Measurements from ENCODE around the gene GRWD1.

GRWD1 gene

DNA sequence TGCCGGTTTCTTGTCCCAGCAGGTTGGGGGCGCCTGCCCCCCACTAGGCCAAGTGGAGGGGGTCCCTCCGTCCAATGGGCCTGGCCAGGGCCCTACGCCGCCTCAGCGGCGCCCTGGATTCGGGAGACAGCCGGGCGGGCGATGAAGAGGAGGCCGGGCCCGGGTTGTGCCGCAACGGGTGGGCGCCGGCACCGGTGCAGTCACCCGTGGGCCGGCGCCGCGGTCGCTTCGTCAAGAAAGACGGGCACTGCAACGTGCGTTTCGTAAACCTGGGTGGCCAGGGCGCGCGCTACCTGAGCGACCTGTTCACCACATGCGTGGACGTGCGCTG lies 15.8 kb downstream of the GRWD1 start:
- no peak overlapping the region for H3K4me2 ChIP-seq (ENCODE audit: low read length)
- H3K9me3 ChIP-seq (ENCODE audit: insufficient read depth, low read depth, low read length) = peaks cover 4% of the 10 kb centered on the region
- H2BK5ac ChIP-seq (ENCODE audit: low read depth, low read length, poor library complexity) = no peak overlapping the region
- H3K14ac ChIP-seq (ENCODE audit: low read length) = no peak overlapping the region
- no peak overlapping the region for H2AK5ac ChIP-seq (ENCODE audit: low read length)
- no peaks in the 10 kb centered on the region for H3K79me2 ChIP-seq (ENCODE audit: control insufficient read depth, insufficient read depth, low read length, poor library complexity)
- H2BK12ac ChIP-seq (ENCODE audit: low read length) = no peak overlapping the region
- H4K8ac ChIP-seq (ENCODE audit: low read depth, low read length) = no peak overlapping the region
- no peak overlapping the region for H4K91ac ChIP-seq (ENCODE audit: low read depth, low read length)
- H4K12ac ChIP-seq (ENCODE audit: low read depth, low read length) = no peak overlapping the region
- H3K18ac ChIP-seq (ENCODE audit: low read length) = no peak overlapping the region
- H2BK120ac ChIP-seq (ENCODE audit: insufficient read depth, low read length, poor library complexity) = no peak overlapping the region
- H3K9ac ChIP-seq (ENCODE audit: low read length) = no peak overlapping the region
- DNase-seq = no peak
- WGBS (ENCODE audit: extremely low coverage, insufficient coverage, insufficient read length) = no CpG with 5 or more reads among the region's 36 CpGs
- H3K27ac ChIP-seq (ENCODE audit: low read depth, low read length) = no peak overlapping the region
- H3K36me3 ChIP-seq (ENCODE audit: control insufficient read depth in 1 of 2, insufficient read depth in 2 of 2, low read length in 2 of 2) = peaks cover 9 to 17% of the 10 kb centered on the region in 2 experiments
- H2AFZ ChIP-seq (ENCODE audit: insufficient read depth, low read length, poor library complexity) = no peak overlapping the region
- no peaks in the 10 kb centered on the region for H3K27me3 ChIP-seq (ENCODE audit: insufficient read depth, low read length)
- H3K79me1 ChIP-seq (ENCODE audit: low read length) = no peaks in the 10 kb centered on the region
- H3K4me1 ChIP-seq (ENCODE audit: control insufficient read depth in 1 of 2, insufficient read depth in 2 of 2, low read length in 2 of 2) = peaks cover 0 to 2% of the 10 kb centered on the region in 2 experiments
- H3K4me3 ChIP-seq (ENCODE audit: low read depth, low read length) = no peak overlapping the region
- no peak overlapping the region for H3K4ac ChIP-seq (ENCODE audit: low read depth, low read length)
- no peak overlapping the region for H3K23ac ChIP-seq (ENCODE audit: low read length)

DNA sequence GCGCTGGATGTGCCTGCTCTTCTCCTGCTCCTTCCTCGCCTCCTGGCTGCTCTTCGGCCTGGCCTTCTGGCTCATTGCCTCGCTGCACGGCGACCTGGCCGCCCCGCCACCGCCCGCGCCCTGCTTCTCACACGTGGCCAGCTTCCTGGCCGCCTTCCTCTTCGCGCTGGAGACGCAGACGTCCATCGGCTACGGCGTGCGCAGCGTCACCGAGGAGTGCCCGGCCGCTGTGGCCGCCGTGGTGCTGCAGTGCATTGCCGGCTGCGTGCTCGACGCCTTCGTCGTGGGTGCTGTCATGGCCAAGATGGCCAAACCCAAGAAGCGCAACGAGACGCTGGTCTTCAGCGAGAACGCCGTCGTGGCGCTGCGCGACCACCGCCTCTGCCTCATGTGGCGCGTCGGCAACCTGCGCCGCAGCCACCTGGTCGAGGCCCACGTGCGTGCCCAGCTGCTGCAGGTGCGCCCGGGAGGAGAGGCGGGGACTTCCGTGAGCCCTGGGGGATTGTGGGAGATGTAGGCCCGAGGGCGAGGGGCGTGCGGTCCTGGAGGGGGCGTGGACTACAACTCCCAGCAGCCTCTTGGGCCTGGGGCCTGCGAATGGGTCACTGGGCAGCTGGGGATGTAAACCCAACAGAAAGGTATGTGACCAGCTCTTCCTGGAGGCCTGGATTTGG lies 16.3 kb downstream of the GRWD1 start:
- Histone ChIP-seq H3K23ac (ENCODE audit: low read length) (no peak overlapping the region), H4K8ac (ENCODE audit: low read depth, low read length) (no peak overlapping the region), H3K4me3 (ENCODE audit: low read depth, low read length) (no peak overlapping the region), H2BK5ac (ENCODE audit: low read depth, low read length, poor library complexity) (no peak overlapping the region), H3K18ac (ENCODE audit: low read length) (no peak overlapping the region), H2AK5ac (ENCODE audit: low read length) (no peak overlapping the region), H3K27ac (ENCODE audit: low read depth, low read length) (no peak overlapping the region), H3K9ac (ENCODE audit: low read length) (no peak overlapping the region), H3K4me2 (ENCODE audit: low read length) (no peak overlapping the region), H3K4ac (ENCODE audit: low read depth, low read length) (no peak overlapping the region), H3K79me1 (ENCODE audit: low read length) (no peaks in the 10 kb centered on the region), H4K91ac (ENCODE audit: low read depth, low read length) (no peak overlapping the region), H3K14ac (ENCODE audit: low read length) (no peak overlapping the region), H3K79me2 (ENCODE audit: control insufficient read depth, insufficient read depth, low read length, poor library complexity) (no peaks in the 10 kb centered on the region), H2BK12ac (ENCODE audit: low read length) (no peak overlapping the region), H3K4me1 (ENCODE audit: control insufficient read depth in 1 of 2, insufficient read depth in 2 of 2, low read length in 2 of 2) (peaks cover 0 to 2% of the 10 kb centered on the region in 2 experiments), H3K36me3 (ENCODE audit: control insufficient read depth in 1 of 2, insufficient read depth in 2 of 2, low read length in 2 of 2) (peaks cover 9 to 13% of the 10 kb centered on the region in 2 experiments), H2AFZ (ENCODE audit: insufficient read depth, low read length, poor library complexity) (no peak overlapping the region), H4K12ac (ENCODE audit: low read depth, low read length) (no peak overlapping the region), H3K9me3 (ENCODE audit: insufficient read depth, low read depth, low read length) (peaks cover 4% of the 10 kb centered on the region), H2BK120ac (ENCODE audit: insufficient read depth, low read length, poor library complexity) (no peak overlapping the region), H3K27me3 (ENCODE audit: insufficient read depth, low read length) (no peaks in the 10 kb centered on the region)
- WGBS (ENCODE audit: extremely low coverage, insufficient coverage, insufficient read length) = no CpG with 5 or more reads among the region's 62 CpGs
- no peak for DNase-seq

DNA sequence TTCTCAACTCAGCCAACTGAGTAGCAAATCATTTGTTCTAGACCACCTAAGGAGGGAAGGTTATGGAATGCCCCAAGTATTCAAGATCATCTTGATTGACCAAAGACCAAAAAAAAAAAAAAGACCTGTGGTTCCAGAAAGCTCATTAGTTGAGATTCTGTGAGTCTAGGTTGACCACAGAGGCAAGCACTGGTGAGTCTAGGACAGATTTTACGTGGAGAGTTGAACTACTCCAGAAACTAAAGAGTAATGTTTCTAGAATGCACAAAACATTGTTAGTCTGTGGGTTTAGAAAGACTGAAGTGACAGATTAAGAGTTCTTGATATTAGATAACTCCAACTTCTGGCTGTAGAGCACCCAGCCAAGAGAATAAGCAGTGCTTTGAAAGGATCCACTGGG lies 19.4 kb downstream of the GRWD1 start:
- H3K27ac ChIP-seq (ENCODE audit: low read depth, low read length) = no peak overlapping the region
- no peaks in the 10 kb centered on the region for H3K27me3 ChIP-seq (ENCODE audit: insufficient read depth, low read length)
- no peak overlapping the region for H4K8ac ChIP-seq (ENCODE audit: low read depth, low read length)
- H3K9me3 ChIP-seq (ENCODE audit: insufficient read depth, low read depth, low read length) = peaks cover 4% of the 10 kb centered on the region
- no peak overlapping the region for H2BK12ac ChIP-seq (ENCODE audit: low read length)
- WGBS (ENCODE audit: extremely low coverage, insufficient coverage, insufficient read length) = no CpG with 5 or more reads among the region's 1 CpG
- H3K23ac ChIP-seq (ENCODE audit: low read length) = no peak overlapping the region
- no peak overlapping the region for H3K4me3 ChIP-seq (ENCODE audit: low read depth, low read length)
- no peak overlapping the region for H3K14ac ChIP-seq (ENCODE audit: low read length)
- peaks cover 9% of the 10 kb centered on the region for H3K79me1 ChIP-seq (ENCODE audit: low read length)
- peaks cover 9 to 13% of the 10 kb centered on the region in 2 experiments for H3K36me3 ChIP-seq (ENCODE audit: control insufficient read depth in 1 of 2, insufficient read depth in 2 of 2, low read length in 2 of 2)
- H3K4ac ChIP-seq (ENCODE audit: low read depth, low read length) = no peak overlapping the region
- H2BK5ac ChIP-seq (ENCODE audit: low read depth, low read length, poor library complexity) = no peak overlapping the region
- no peak overlapping the region for H4K12ac ChIP-seq (ENCODE audit: low read depth, low read length)
- H3K4me1 ChIP-seq (ENCODE audit: control insufficient read depth in 1 of 2, insufficient read depth in 2 of 2, low read length in 2 of 2) = peaks cover 4 to 5% of the 10 kb centered on the region in 2 experiments
- H3K79me2 ChIP-seq (ENCODE audit: control insufficient read depth, insufficient read depth, low read length, poor library complexity) = peaks cover 8% of the 10 kb centered on the region
- H3K4me2 ChIP-seq (ENCODE audit: low read length) = no peak overlapping the region
- no peak overlapping the region for H2AFZ ChIP-seq (ENCODE audit: insufficient read depth, low read length, poor library complexity)
- no peak overlapping the region for H2BK120ac ChIP-seq (ENCODE audit: insufficient read depth, low read length, poor library complexity)
- H3K9ac ChIP-seq (ENCODE audit: low read length) = no peak overlapping the region
- no peak overlapping the region for H4K91ac ChIP-seq (ENCODE audit: low read depth, low read length)
- no peak overlapping the region for H2AK5ac ChIP-seq (ENCODE audit: low read length)
- DNase-seq = no peak
- no peak overlapping the region for H3K18ac ChIP-seq (ENCODE audit: low read length)

DNA sequence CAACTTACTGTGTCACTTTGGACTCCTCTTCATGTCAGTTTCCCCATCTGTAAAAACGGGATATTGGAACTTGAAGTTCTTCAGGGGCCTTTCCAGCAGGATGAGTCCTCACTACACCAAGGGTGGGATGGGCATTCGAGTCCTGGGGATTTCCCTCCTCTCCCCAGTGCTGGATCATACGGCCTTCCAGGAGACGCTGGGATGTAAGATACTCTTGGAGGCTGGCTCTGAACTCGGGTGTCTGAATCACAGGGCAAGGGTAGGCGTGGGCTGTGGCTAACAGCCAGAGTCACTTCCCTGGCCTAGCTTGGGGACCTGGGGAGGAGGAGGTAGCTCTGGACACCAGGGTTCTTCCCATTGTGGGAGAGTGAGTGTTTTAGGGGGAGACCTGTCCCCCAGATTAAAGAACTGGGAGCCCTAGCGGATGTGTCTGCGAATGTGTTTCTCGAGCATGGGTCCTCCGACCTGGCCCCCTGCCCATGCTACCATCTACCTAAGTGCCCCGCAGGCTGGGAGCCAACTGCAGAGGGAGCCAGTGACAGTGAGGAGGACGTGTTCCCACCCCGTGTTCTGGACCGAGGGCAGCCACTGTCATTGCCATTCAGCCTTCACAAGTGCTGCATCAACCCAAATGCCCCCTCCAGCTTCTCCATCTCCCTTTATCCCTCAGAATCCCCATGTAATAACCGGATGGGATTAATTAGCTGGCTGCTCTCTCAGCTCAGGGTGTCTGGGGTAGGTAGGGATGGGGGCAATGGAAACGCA lies 21.0 kb downstream of the GRWD1 start:
- H2AFZ ChIP-seq (ENCODE audit: insufficient read depth, low read length, poor library complexity) = no peak overlapping the region

More for the DNA sequence above, 21.0 kb downstream of the GRWD1 start:
- Histone ChIP-seq H3K9me3 (ENCODE audit: insufficient read depth, low read depth, low read length) (peaks cover 4% of the 10 kb centered on the region), H3K4me3 (ENCODE audit: low read depth, low read length) (no peak overlapping the region), H3K79me2 (ENCODE audit: control insufficient read depth, insufficient read depth, low read length, poor library complexity) (peaks cover 12% of the 10 kb centered on the region), H3K36me3 (ENCODE audit: control insufficient read depth in 1 of 2, insufficient read depth in 2 of 2, low read length in 2 of 2) (peaks cover 24 to 28% of the 10 kb centered on the region in 2 experiments), H3K27me3 (ENCODE audit: insufficient read depth, low read length) (no peaks in the 10 kb centered on the region), H4K12ac (ENCODE audit: low read depth, low read length) (no peak overlapping the region), H3K27ac (ENCODE audit: low read depth, low read length) (no peak overlapping the region), H3K4ac (ENCODE audit: low read depth, low read length) (no peak overlapping the region), H4K8ac (ENCODE audit: low read depth, low read length) (no peak overlapping the region), H2BK120ac (ENCODE audit: insufficient read depth, low read length, poor library complexity) (no peak overlapping the region), H3K14ac (ENCODE audit: low read length) (no peak overlapping the region), H3K4me2 (ENCODE audit: low read length) (no peak overlapping the region), H3K18ac (ENCODE audit: low read length) (no peak overlapping the region), H3K9ac (ENCODE audit: low read length) (no peak overlapping the region), H2AK5ac (ENCODE audit: low read length) (no peak overlapping the region), H2BK12ac (ENCODE audit: low read length) (no peak overlapping the region), H2BK5ac (ENCODE audit: low read depth, low read length, poor library complexity) (no peak overlapping the region), H3K4me1 (ENCODE audit: control insufficient read depth in 1 of 2, insufficient read depth in 2 of 2, low read length in 2 of 2) (peaks cover 7 to 10% of the 10 kb centered on the region in 2 experiments), H4K91ac (ENCODE audit: low read depth, low read length) (no peak overlapping the region), H3K79me1 (ENCODE audit: low read length) (peaks cover 9% of the 10 kb centered on the region), H3K23ac (ENCODE audit: low read length) (no peak overlapping the region)
- 100% methylated on average over 1 of the region's 16 CpGs for WGBS (ENCODE audit: extremely low coverage, insufficient coverage, insufficient read length)
- DNase-seq = no peak
